Hematopoietic multipotent progenitor cell (in vitro differentiated cells): ENCODE measurements around the gene ANKRD27. TPM values are rescaled to one million over a fixed set of nuclear protein-coding genes. Genes with fewer than 3 reads are reported as not detected.

Experiments used
- DNase-seq, 3 donors: peaks; one replicate each; pipeline ENCODE4 v3.0.0-alpha.2; 2011 to 2015; ENCODE audit warnings: low read depth in 2 of 3, low spot score in 2 of 3
- total RNA-seq: library from RNA; depleted of rRNA; stranded (reverse); fragments of >200 nt; gene quantifications from one replicate; pipeline ENCODE4 v1.2.3, GENCODE V29; 2012

ANKRD27 gene
- total RNA-seq, 1 donor = 57.1 TPM

- peak; percentile 18 to 81 (median 70) for DNase-seq
Observed at GRCh38 chr19:32691291-32691951, 16.4 kb upstream of the ANKRD27 start, which contains the start of gene NUDT19. NUDT19 (plus strand) TSS chr19:32691821; CDS start chr19:32691961, 140 bp downstream.

DNA sequence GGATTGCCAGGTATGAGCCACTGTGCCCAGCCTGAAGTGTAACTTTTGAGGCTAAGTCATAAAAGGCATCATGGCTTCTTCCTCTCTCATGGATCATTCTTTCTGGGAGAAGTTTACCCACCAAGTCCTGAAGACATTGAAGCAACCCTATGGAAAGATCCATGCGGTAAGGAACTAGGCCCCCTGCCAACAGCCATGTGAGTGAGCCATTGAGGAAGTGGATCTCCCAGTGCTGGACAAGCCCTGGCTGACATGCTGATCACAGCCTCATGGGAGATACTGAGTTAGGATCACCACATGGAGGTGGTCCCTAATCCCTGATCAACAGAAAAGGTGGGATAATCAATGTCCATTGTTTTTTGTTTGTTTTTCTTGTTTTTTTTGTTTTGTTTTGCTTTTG lies 13.3 kb upstream of the ANKRD27 start:
- DNase-seq = no peak

DNA sequence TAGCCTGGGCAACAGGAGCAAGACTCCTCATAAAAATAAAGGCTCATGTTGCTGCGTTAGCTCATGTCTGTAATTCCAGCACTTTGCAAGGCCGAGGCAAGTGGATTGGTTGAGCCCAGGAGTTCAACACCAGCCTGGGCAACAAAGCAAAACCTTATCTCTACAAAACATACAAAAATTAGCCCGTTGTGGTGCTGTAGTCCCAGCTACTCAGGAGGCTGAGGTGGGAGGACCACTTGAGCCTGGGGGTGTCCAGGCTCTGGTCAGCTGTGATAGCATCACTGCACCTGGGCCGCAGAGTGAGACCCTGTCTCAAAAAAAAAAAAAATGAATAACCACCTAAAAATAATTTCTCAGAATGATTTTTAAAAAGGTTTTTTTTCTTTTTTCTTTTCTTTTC lies 12.7 kb upstream of the ANKRD27 start:
- DNase-seq = no peak

DNA sequence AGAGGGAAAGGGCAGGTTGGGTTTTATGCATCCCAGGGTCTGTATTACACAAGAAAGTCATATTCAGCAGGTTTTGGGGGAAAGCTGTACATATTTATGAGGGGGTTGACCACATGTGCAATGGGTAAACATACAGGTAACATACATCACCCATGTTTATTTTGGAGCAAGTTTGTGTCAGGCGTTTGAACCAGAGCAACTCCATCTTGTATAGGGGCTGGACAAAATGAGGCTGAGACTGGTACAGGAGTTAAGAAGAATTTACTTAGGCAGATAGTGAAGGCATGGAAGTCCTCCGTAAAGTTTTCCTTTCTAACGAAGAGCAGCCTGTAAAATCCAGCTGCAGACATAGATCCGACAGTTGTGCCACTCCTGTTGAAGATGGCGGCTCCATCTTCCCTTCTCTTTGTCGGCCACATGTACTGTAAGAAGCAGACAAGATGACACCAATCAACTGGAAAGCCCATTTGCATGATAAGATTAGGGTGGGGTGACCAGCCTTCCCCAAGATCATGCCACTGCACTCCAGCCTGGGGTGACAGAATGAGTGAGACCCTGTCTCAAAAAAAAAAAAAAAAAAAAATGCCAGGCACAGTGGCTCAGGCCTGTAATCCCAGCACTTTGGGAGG lies 12.0 kb upstream of the ANKRD27 start:
- no peak for DNase-seq

- no peak for DNase-seq
Observed at GRCh38 chr19:32682317-32682716, 7.3 kb upstream of the ANKRD27 start.

DNA sequence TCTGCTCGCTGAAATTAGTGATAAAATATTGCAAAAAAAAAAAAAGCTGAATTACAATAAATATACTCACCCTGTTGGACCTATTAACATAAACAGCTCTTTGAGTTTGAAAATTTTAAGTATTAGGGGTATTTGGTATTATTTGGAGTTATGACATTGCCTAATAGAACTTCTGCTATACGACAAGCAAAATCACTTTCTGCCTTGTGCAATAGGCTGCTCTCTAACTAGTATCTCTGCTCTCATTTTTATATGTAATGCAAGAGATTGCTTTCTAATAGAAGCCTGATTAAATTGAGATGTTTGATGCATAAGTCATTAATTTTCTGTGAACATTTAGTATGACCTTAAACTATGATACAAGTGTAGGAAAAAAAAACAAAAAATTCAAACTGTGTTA lies 6.0 kb upstream of the ANKRD27 start:
- DNase-seq = no peak

DNA sequence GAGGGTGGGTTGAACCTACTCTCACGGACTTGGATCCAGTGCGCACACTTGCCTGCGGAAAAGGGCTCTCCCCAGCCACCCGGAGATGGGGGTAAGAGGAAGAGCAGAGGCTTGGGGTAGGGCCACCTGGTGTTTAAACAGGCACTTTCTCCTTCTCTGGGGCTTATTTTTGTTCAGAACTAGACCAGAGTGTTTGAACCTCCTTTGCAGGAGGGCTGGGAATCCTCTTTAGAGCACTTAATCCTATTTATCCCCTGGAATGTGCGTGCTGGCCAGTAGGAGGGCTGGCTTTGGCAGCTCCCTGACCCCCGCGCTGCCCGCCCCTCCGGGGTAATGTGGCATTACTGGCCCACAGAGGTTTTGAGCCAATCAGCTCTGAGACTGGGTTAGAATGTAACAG lies 2.7 kb upstream of the ANKRD27 start:
- peak in 1 of 3 donors; percentile 33 for DNase-seq

GRCh38 chr19:32676895-32677359 lies 1.9 kb upstream of the ANKRD27 start:
- no peak for DNase-seq

GRCh38 chr19:32676186-32676894 lies 1.4 kb upstream of the ANKRD27 start:
- DNase-seq = peak in 1 of 3 donors; percentile 19

DNA sequence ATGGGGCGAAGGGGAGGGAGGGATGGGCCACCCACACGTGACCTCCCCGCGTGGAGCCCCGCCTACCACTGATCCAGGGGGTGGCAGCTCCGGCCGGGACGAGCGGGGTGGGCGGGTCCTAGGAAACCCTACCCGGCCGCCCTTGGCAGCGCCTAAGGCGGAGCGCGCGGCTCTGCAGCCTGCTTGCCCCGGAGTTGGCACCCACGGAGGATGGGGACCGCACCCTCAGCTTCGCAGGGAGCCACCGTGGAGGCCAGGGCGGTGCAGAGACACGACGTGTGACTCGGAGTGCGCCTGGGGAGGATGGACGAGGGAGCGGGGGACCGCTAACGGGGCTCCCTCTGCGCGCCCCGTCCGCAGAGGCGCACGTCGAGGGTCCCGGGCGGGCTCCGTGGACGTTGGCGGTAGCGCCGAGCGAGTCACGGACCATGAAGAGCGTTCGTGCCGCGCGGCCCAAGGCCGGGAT lies 773 bp upstream of the ANKRD27 start, which contains the start of gene RGS9BP:
Gene RGS9BP (plus strand): TSS at position 129 of the 466 bp plus-strand sequence. CDS start 416 bp downstream, outside the sequence.
- DNase-seq = peak; percentile 25 to 47 (median 46)

DNA sequence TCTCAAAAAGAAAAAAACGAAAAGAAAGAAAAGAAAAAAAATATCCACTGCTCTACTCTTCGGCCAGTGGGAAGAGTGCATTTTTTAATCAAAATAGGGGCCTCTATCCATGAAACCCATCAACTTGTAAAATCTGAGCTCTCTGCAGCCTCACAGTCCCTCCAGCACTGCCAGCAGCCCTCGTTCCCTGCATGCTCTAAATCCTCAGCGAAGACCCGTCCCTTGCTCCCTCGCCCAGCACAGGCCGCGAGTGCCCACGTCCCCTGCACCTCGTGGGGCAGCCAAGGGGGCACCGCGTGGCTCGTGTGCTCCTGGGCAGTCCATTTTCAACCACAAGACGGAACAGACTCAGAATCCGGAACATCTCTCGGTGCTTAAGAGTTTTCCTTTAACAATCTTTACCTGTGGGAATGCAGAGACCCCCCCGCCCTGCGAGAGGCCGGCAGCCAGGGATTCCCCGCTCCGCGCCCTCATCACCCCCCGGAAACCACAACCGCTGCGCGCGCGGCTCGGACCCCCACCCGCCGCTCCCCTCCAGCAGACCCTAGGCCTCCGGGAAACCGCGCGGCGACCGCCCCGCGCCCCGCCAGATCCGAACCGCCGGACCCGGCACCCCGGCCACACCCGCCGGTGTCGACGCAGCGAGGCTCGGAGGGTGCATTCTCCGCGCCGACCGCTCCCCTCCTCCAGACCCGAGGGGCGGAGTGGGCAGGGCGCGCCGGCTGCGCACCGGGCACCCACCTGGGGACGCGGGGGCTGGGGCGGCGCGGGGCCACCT lies 638 bp downstream of the ANKRD27 start:
- DNase-seq = no peak

- DNase-seq = no peak
Observed at GRCh38 chr19:32673573-32673972, 1.4 kb downstream of the ANKRD27 start.

DNA sequence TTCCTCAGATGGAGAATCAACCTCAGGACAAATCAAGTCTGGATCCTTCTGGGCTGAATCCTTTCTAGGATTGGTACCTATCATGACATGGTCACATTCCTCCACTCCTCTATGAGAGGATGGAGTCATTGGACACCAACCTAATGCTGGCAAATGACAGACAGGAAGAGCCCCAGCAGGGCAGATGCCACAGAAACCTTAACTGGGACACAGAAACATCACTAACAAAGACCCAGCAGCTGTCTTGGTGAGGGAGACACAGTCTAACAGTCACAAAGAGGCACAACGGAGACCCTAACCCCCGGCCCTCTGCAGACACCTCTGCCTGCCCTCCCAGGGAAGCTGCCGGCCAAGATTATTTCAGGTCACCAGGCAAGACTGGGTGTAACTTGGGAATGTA lies 2.1 kb downstream of the ANKRD27 start:
- DNase-seq = no peak

- peak in 2 of 3 donors; percentile 51 to 56 for DNase-seq
Observed at GRCh38 chr19:32671883-32672593, 2.9 kb downstream of the ANKRD27 start.

GRCh38 chr19:32669310-32669709 lies 5.7 kb downstream of the ANKRD27 start:
- DNase-seq = no peak

GRCh38 chr19:32666084-32666483 lies 8.9 kb downstream of the ANKRD27 start:
- DNase-seq = no peak

- DNase-seq = peak in 2 of 3 donors; percentile 60 to 78
Observed at GRCh38 chr19:32662186-32662585, 12.8 kb downstream of the ANKRD27 start.

DNA sequence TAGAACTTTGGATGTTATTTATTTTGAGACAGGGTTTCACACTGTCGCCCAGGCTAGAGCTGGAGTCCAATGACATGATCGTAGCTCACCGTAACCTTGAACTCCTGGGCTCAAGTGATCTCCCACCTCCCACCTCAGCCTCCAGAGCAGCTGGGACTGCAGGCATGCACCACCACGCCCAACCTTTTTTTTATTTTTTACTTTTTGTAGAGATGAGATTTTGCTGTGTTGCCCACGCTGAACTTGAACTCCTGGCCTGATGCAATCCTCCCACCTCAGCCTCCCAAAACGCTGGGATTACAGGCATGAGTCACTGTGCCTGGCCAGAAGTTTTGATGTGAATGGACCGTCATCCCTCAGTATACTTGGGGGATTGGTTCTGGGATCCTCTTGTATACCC lies 13.7 kb downstream of the ANKRD27 start:
- no peak for DNase-seq

DNA sequence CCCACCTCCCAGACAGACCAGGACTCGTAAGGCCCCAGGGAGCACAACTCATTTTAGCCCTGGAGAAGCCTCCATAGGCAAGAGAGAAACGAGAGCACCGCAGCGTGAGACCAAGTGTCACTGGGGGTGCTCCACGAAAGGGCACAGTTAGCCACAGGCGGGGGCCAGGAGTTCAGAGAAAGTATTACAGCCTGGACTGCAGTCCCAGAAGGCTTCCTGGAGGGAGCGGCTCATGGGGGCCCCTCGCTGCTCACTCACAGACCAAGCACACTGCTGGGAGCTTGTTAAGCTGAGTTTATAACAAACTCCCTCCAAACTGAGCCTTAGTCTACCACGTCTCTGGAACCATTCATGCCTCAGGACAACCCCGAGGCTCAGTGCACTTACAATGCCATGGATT lies 16.5 kb downstream of the ANKRD27 start:
- no peak for DNase-seq

DNA sequence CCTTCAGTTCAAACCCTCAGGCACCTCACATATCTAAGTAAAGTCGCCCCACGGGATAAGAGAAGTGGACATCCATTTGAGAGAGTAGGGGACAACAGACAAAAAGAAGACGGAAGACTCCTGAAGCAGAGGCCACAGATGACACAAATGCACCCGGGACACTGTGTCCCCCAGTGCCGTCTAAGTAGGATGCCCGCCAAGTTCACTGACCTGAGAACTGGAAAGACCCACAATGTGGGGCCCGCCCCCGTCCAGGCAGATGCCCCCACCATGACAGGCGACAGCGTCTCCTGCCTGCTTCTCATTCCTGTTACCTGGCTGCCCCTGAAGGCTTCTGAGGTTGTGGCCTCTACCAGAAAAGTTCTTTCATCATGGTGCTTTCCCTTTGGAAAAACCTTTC lies 16.9 kb downstream of the ANKRD27 start:
- DNase-seq = no peak
